Karpas-422 (cell line): ENCODE measurements around the gene ARL17A. TPM values are rescaled to one million over a fixed set of nuclear protein-coding genes. Genes with fewer than 3 reads are reported as not detected.

Experiments
- small RNA-seq: library from RNA; depleted of rRNA; stranded (forward); fragments of <200 nt; gene quantifications from one replicate; pipeline ENCODE3, GENCODE V24; 2014
- total RNA-seq: library from RNA; depleted of rRNA; stranded (reverse); fragments of >200 nt; shearing (Covaris generic); gene quantifications from 2 replicates; pipeline ENCODE4 v1.2.3, GENCODE V29; 2014; ENCODE audit warnings: low replicate concordance; rRNA removed

ARL17A gene
- total RNA-seq, 1 experiment from 2014 or later = 56.6 TPM

Small RNA genes within 50 kb of the gene (small RNA-seq; reads per million reads assigned to genes)
- not detected for gene RN7SL199P

Other genes starting within 250 kb of the ARL17A start
- 11.5 and 19.7 TPM in 2 replicates for gene ARL17B, start 217.9 kb downstream of the ARL17A start, total RNA-seq
- gene LRRC37A2, start 67.2 kb downstream of the ARL17A start, total RNA-seq = 6.8 and 8.8 TPM in 2 replicates
- gene NSF, start 11.0 kb upstream of the ARL17A start, total RNA-seq = 20.7 and 31.8 TPM in 2 replicates
- 1.2 and 2.0 TPM in 2 replicates for gene WNT3, start 239.0 kb upstream of the ARL17A start, total RNA-seq